GM18517 (cell line): Measurements from ENCODE around the gene TEAD1.
"Not testable (repeated sequence)": the region's sequence is repeated elsewhere in the genome, so short reads cannot be mapped to it uniquely, and the experiment has no call there.

Experiments
- ATAC-seq: cut with Tn5 transposase; IDR thresholded peaks from one replicate; pipeline ENCODE4 v1.9.1; 2021; ENCODE audit warnings: mild to moderate bottlenecking, moderate library complexity; ENCODE audit not compliant: unreplicated experiment

TEAD1 gene

GRCh38 chr11:12856338-12856737, 182.1 kb downstream of the TEAD1 start:
- no peak for ATAC-seq

DNA sequence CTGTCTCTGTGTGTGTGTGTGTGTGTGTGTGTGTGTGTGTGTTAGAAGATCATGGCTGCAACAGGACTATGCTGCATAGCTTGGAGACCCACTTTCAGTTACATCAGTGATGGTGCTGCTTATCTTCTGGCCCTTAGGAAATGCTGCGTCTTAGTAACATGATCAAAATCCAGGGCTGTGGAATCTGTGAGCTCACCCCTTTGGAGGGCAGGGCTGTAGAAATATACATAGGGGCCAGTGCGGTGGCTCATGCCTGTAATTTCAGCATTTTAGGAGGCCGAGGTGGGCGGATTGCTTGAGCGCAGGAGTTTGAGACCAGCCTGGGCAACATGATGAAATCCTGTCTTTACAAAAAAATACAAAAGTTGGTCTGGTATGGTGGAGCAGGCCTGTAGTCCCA, 183.4 kb downstream of the TEAD1 start:
- no peak for ATAC-seq

- no peak for ATAC-seq
Measured at GRCh38 chr11:12859872-12860657, 185.8 kb downstream of the TEAD1 start.

DNA sequence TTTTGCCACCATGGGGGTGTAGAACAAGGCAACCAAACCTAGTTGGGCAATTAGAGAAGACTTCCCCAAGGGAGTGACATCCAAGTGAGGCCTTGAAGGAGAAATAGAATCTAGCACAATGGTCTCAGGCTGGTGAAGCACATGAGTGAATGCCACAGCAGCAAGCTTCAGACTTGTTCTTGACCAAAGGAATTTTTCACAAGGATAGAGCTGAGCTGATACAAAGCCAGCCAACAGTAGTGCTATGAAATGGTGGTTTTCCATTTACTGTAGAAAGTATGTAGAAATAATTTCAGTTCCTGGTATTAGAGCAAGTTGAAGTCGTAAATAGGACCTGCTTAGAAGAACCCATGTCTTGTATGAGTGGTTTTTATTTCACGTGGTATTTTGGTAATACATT, 186.6 kb downstream of the TEAD1 start:
- ATAC-seq, result no peak

- ATAC-seq, result no peak
Measured at GRCh38 chr11:12862696-12863469, 188.7 kb downstream of the TEAD1 start.

GRCh38 chr11:12863605-12864121, 189.4 kb downstream of the TEAD1 start:
- ATAC-seq, result no peak

GRCh38 chr11:12864316-12865156, 190.3 kb downstream of the TEAD1 start:
- no peak for ATAC-seq

DNA sequence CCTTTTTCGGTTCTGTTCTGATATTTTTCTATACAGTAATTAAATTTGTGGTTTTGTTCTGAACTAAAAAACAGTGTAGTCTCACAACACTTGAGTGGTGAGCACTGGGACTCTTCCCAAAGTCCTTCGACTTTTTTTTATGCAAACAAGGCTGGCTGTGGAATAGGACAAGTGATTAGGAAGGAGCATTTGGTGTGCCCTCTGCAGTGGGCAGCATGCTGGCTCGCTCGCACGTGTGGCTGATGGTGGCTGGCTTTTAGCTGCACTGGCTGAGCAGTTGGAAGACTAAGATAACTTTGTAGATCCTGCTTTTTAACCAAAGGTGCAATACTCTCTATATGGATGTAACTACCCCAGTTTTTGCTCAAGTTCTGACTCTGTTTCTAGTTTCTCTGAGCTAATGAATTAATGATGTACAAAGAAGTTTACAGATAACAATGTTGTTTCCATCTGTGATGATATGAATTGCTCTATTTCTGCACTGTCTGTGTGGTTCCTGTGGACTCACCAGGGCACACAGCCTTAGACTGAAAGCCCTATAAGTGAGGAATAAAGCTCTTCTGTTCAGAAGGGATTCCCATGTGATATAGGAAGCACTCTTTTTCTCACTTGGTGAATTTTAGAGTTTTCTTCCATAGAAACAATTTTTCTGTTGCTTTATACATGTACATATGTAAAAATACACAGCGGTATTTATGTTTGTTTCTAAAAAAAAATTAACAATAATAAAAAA, 191.8 kb downstream of the TEAD1 start:
- no peak for ATAC-seq

DNA sequence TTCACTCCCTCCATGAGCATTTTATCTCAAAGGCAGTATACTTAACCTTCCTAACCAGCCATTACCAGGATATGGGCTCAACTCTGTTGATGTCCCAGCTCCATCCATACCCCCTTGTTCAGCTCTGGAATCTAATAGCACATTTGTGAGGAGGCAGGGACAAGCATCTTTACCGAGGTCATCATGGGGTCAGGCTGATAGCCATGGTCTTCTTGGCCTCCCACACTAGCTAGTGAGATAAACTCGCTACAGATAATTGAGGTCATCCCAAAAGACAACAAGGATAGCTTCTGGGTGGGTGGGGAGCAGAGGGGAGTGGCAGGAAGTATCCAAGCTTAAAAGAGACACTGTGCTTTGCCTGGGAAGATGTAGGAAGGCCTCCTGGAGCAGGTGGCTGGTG, 193.3 kb downstream of the TEAD1 start:
- ATAC-seq, result no peak

DNA sequence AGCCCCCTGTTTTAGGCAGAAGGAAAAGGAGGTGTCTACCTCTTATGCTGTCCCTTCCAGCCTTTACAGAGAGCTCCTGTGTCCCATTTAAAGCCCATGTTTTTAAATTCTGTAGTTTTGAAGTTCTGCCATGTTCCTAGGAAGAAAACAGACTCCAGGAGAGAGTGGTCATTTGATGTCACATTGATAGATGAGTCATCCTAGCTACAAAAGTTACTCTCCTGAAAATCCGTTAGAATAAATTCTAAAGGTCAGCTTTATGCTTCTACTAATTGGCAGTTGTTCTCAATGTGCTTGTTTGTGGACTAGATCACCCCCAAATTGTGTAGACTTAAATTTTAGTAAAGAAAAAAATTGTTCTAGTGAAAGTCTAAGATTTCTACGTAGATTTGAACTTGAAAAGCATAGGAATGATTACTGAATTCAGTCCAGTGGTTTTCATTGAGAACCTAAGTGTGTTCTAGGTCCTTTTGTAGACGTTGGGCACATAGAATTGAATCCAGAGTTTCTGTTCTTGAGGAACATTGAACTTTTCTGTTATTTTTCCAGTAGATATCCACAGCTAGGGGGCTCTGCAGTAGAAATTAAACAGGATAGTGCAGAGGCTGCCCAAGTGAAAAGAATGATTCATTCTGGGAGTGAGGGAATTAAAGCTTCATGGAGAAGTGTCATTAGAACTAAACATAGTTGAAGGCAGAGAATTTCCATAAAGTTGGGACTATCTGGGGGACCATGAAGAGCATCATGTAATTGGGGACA, 194.3 kb downstream of the TEAD1 start:
- ATAC-seq, result no peak

DNA sequence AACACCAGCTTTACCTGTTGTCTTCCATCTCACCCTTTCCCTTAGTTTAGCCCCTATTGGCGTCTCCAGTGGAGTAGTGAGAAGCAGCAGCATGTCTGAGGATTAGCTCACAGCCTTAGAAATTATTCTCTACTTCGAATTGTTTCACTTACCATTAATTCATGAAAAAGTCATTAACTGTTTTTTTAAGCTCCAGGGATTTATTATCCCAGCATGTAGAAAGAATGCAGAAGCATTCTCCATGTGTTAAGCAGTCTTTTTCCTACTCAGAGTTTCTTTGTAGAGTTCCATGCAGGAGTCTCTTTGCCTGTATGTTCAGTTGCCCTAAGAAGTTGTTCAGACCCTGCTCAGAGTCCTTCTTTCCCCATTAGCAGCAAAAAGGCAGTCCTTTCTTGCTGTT, 197.0 kb downstream of the TEAD1 start:
- ATAC-seq, result no peak

GRCh38 chr11:12871788-12872321, 197.6 kb downstream of the TEAD1 start:
- ATAC-seq, result no peak

DNA sequence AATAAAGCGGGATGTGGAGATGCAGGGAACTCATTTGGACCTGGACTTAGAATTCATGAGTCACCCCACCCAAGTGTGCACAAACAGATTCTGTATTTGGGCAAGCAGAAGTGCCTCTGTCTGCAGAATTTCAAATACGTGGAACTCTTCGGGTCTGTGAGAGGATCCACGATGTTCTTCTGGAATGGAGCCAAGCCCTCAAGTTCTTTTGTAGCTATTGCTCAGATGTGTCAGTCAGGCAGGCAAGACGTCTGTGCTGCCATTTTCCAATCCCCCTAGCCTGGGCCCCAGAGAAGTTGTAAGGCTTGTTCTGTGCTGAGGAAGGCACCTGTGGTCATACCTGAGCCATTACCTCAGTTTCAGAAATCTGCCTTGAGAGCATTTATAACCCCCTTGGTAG, 202.1 kb downstream of the TEAD1 start:
- no peak for ATAC-seq

DNA sequence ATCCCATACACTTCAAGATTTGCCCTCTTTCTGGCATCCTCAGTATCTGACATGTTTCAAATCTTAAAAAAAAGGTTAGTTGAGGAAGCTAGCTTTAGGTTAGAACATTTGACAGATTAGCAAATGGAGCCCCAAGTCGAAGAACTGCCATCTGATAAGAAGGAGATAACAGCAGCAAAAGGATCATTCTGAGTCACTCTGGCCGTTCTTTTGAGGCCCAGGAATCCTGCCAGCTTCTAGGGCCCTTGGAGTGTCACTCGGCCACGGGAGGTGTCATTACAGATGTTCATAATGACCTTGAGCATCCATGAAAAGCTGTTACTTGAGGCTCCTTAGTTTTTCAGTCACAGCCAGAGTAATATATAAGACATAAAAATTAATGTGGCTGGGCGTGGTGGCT, 202.8 kb downstream of the TEAD1 start:
- no peak for ATAC-seq

DNA sequence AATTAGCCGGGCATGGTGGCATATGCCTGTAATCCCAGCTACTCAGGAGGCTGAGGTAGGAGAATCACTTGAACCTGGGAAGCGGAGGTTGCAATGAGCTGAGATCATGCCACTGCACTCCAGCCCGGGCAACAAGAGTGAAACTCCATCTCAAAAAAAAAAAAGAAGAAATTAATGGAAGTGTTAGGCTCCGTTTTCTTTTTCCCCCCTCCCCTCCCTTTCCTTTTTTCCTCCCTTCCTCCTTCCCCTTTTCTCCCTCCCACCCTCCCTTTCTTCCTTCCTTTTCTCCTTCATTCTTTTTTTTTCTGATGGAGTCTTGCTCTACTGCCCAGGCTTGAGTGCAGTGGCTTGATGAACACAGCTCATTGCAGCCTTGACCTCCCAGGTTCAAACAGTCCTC, 203.3 kb downstream of the TEAD1 start:
- not testable (repeated sequence) for ATAC-seq

- ATAC-seq, result no peak
Measured at GRCh38 chr11:12880327-12880726, 206.1 kb downstream of the TEAD1 start.

- no peak for ATAC-seq
Measured at GRCh38 chr11:12882670-12883069, 208.4 kb downstream of the TEAD1 start.

GRCh38 chr11:12884751-12885318, 210.6 kb downstream of the TEAD1 start:
- no peak for ATAC-seq

DNA sequence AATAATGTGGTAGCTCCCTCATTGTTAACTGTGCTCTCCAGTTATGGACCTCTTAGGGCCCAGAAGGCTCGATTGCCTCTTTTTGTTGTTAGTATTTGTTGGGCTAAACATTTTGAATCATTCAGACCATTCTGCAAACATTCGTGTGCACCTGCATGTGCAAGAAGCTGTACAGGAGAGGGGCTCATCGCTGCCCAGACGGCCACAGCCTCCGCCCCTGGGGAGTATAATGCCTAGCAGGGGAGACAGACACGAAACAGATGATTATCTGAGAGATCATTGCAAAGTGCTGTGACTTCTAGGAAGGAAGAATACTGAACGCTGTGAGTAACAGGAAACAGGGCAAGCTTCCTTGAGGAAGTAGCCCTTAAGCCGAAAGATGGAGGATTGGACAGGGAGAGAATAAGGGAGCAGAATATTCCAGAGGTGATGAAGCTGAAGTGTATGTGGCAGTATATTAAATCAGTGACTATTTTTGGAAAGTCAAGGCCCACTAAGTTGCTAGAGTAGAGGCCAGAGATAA, 211.6 kb downstream of the TEAD1 start:
- no peak for ATAC-seq
